Stimulated activated CD4-positive, alpha-beta T cell treated with anti-CD3 and anti-CD28 coated beads, TNF-alpha, amount 100 ng/mL, for 4 hours (primary cell): ENCODE measurements around the gene JAKMIP1.

ENCODE experiments used
- DNase-seq, 3 experiments: peaks; one replicate each; pipeline ENCODE4 v3.0.0-alpha.2; 2020; ENCODE audit warnings: low read depth in 3 of 3

JAKMIP1 gene

DNA sequence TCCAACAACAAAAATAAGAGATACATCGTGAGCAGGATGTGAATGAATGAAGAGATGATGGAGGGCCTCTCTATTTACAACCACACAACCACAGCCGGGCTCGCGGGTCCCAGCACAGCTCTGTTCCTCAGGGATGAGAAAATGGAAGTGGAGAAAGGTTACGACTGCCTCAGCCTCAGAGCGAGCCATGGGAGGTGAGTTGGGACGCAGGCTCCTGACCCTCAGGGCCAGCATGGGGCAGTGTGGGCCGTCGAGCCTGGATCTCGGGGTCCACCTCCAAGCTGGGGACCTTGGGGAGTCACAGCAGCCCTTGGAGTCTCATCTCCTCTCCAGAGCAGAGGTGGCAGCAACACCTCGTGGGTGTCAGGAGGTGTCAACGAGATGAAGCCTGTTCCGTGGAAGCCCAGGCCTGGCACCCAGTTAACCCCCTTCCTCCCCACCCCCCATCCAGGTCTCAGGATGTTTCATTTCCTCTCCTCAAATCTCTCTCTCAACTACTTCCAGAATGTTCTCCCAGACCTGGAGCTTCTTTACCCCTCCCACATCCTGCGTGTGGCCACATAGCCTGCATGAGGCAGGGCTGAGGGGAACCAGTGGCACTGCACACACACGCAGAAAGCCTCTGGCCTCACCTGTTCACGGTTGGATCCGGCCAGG is 208.1 kb downstream of the JAKMIP1 start:
- no peak for DNase-seq

DNA sequence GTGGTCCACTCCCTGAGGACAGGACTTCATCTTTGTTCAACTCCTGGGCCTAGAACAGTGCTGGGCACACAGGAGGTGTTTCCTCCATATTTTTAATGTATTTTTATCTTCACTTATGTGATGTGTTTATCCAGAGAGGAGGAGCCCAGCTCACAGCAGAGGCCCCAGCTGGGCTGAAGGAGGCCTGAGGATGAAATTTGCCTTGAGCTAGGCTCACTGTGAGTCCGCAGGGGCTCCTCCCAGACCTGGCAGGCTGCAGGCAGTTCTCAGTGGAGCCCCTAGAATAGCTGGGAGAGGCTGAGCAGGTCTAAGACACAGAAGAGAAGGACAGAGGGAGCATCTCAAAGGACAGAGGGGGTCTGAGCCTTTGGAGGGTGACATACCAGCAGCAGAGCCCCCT is 208.9 kb downstream of the JAKMIP1 start:
- no peak for DNase-seq

DNA sequence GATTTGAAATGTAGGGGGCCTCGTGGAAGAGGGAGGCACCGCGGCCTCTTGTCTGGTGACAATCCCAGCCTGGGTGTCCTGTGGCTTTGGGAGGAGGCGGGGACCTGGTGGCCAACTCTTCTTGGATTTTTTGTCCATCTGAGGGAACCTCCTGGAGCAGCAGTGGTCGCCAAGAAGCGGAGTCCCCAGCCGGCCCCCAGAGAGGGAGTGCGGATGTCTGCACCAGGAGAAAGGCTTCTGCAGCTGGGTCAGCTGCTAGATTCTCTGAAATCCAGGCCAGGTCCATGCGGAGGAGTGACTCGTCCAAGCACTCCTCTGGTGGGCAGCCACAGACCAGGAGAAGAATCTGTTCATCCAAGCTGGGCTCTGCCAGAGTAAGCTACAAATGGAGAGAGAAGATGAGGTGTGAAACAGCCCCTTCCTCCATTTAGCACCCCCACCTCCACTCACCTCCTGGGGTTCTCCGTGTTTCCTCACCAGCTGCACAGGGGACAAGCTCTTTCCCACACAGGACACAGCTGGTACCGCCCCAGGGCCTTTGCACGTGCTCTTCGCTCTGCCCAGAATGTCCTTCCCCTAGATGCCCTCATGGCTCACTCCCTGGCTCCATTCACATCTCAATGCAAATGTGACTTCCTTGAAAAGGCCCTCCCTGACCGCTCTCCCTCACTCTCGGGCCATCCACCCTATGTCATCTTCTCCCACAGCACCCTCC is 209.7 kb downstream of the JAKMIP1 start:
- DNase-seq: no peak

GRCh38 chr4:5989236-5990225 is 210.8 kb downstream of the JAKMIP1 start:
- no peak for DNase-seq

- no peak for DNase-seq
These were observed 212.1 kb downstream of the JAKMIP1 start for GRCh38 chr4:5988086-5988845.

- DNase-seq: no peak
These were observed 215.5 kb downstream of the JAKMIP1 start for GRCh38 chr4:5984843-5985242.

DNA sequence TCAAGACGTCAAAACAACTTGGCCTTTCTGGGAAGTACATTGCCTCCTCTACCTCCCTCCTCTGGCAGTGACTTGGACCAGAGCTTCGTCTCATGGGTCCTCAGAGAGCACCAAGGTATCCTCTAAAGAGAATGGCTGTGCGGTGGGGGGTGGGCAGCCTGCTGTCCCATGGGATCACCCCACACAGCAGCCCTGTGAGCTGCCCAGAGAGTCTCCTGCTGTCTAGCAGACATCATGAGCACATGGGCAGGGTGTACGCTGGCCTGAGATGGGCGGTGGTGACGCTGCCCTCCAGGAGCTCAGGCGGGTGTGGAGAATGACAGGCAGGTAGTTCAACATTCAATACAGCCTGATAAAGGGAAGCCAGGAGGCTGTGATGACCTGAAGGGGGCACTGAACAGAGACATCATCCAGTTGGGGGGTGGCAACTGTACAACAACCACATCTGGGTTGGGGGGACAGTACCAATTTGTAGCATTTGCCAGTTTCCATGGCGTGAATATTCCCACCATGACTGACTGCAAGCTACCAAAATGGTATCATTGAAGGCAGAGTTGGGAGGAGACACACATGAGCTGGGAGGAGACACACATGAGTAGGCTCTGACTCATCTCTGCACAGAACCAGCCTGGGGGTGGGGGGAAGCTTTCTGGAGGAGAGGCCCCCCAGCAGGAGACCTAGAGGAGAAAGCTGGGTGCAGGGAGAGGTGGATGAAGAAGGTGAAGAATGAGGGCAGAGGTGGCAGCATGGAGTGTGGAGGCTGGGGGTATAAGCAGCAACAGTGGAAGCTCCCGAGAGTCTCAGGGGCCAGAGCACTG is 218.0 kb downstream of the JAKMIP1 start:
- no peak for DNase-seq

- DNase-seq: no peak
These were observed 219.8 kb downstream of the JAKMIP1 start for GRCh38 chr4:5980436-5981155.

GRCh38 chr4:5979981-5980380 is 220.4 kb downstream of the JAKMIP1 start:
- DNase-seq: no peak

GRCh38 chr4:5976921-5977320 is 223.4 kb downstream of the JAKMIP1 start:
- no peak for DNase-seq

DNA sequence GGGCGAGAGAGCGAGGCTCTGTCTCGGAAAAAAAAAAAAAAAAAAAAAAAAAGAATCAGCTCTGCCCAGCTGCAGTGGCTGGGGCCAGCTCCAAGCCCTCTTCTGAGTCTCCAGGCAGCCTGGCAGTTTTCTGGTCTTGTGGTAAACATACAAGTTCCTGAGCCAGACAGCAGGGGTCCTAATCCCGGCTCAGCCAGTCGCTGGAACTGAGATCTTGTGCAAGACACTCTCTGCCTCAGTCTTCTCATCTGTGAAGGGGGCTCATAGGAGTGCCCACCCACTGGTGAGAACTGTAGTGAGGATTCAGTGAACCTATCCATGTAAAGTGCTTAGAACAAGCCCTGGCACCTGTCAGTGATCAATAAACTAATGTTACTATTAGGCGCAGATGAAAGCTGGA is 223.9 kb downstream of the JAKMIP1 start:
- no peak for DNase-seq
